CD4-positive, alpha-beta memory T cell (primary cell): ENCODE measurements around the gene RARRES2. TPM values are rescaled to one million over a fixed set of nuclear protein-coding genes. Genes with fewer than 3 reads are reported as not detected.

Experiments
- CTCF ChIA-PET: fragments of 350-600 bp; sonication (Branson Sonifier 250); formaldehyde crosslinking; loops from one replicate; lab custom pipeline; 2021; ENCODE audit warnings: inconsistent platforms; ENCODE audit not compliant: partially characterized antibody; lab: Charles Lee
- POLR2A ChIA-PET: fragments of 350-600 bp; sonication (Branson Sonifier 250); formaldehyde crosslinking; loops from one replicate; lab custom pipeline; 2021; ENCODE audit not compliant: partially characterized antibody; lab: Charles Lee
- DNase-seq, 5 donors: peaks; one replicate each; pipeline versions ENCODE4 v3.0.0 to v3.0.0-alpha.2; 2020 to 2022; ENCODE audit warnings: mixed read lengths in 1 of 5
- H3K27ac ChIP-seq: one replicate; pipeline ENCODE4 v1.7.0; 2013; ENCODE audit warnings: low read depth, low read length
- H3K27me3 ChIP-seq: 2 replicates; pipeline ENCODE4 v1.7.0; 2013; ENCODE audit warnings: mild to moderate bottlenecking, low read length, moderate library complexity; ENCODE audit not compliant: insufficient read depth
- H3K36me3 ChIP-seq: 2 replicates; pipeline ENCODE4 v1.7.0; 2013; ENCODE audit warnings: mild to moderate bottlenecking, low read length, moderate library complexity; ENCODE audit not compliant: insufficient read depth
- H3K4me1 ChIP-seq: 2 replicates; pipeline ENCODE4 v1.7.0; 2013; ENCODE audit warnings: mild to moderate bottlenecking, low read length, moderate library complexity; ENCODE audit not compliant: insufficient read depth
- H3K4me3 ChIP-seq, 2 donors: one replicate each; pipeline ENCODE4 v1.7.0; 2013; ENCODE audit warnings: low read length in 2 of 2, mild to moderate bottlenecking in 1 of 2
- H3K9me3 ChIP-seq, 2 donors: one replicate each; pipeline ENCODE4 v1.7.0; 2013; ENCODE audit warnings: low read length in 2 of 2, control low read depth in 1 of 2; ENCODE audit not compliant: control insufficient read depth in 1 of 2
- H3K27ac Mint-ChIP-seq, 7 donors: one replicate each; pipeline ENCODE4 v1.8.0; 2020 to 2021; ENCODE audit warnings: mixed read lengths in 7 of 7, mild to moderate bottlenecking in 6 of 7, inconsistent platforms in 3 of 7, moderate library complexity in 3 of 7
- H3K27me3 Mint-ChIP-seq, 2 donors: one replicate each; pipeline ENCODE4 v1.8.0; 2020 to 2021; ENCODE audit warnings: mixed read lengths in 2 of 2
- H3K36me3 Mint-ChIP-seq, 2 donors: one replicate each; pipeline ENCODE4 v1.8.0; 2020 to 2021; ENCODE audit warnings: mixed read lengths in 2 of 2, inconsistent platforms in 1 of 2, mild to moderate bottlenecking in 1 of 2
- H3K4me1 Mint-ChIP-seq, 4 donors: one replicate each; pipeline ENCODE4 v1.8.0; 2020 to 2021; ENCODE audit warnings: mixed read lengths in 4 of 4, mild to moderate bottlenecking in 1 of 4
- H3K4me3 Mint-ChIP-seq, 8 donors: one replicate each; pipeline ENCODE4 v1.8.0; 2020 to 2021; ENCODE audit warnings: mixed read lengths in 8 of 8, mild to moderate bottlenecking in 7 of 8, moderate library complexity in 6 of 8, inconsistent platforms in 3 of 8
- H3K9me3 Mint-ChIP-seq, 8 donors: one replicate each; pipeline ENCODE4 v1.8.0; 2020 to 2021; ENCODE audit warnings: mixed read lengths in 8 of 8, mild to moderate bottlenecking in 5 of 8, inconsistent platforms in 3 of 8, moderate library complexity in 1 of 8
- intact Hi-C: fragments of 100-400 bp; cut with micrococcal nuclease; formaldehyde crosslinking; loops from one replicate; pipeline ENCODE4 v1.15.1; 2023
- polyA plus RNA-seq, 2 donors: library from polyadenylated mRNA; unstranded; fragments of 300-500 nt; fragmentation: Illumina TruSeq; gene quantifications; one replicate each; pipeline ENCODE4 v1.2.3, GENCODE V29; 2021
- total RNA-seq, 2 experiments: library from RNA; stranded (reverse); gene quantifications; one replicate each; pipeline ENCODE4 v1.2.3, GENCODE V29; 2021

Gene RARRES2
- total and polyA plus RNA-seq, 4 experiments from 2014 or later, result not detected

DNA sequence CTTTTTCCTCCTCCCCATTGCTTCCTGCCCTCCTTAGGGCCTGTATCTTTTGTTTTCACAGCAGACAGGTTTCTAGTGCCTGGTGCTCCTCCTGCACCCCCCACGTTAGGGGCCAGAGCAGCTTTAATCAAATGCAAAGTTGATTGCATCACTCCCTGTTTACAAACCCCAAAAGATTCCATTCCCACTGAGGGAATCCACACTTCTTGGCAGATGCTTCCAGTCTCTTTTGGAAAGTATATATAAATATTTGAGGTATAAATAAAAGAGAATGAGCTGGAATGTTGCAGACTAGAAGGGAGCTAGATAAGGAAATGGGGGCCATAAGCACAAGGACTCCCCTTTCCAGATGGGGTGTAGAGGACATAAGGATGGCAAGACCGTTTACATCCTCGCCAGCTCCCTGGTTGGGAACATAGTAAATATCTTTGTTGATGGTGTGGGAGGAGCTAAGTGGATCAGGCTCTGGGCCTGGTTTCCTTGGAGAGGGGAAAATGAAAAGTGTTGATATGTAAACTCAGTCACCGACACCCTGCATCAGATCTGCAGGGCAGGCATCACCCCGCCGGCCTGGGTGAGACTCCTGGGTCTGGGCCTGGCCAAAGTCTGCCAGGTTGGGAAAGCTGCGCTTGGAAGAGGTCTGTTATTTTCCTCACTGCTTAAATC is 6.2 kb downstream of the RARRES2 start:
- Histone ChIP-seq H3K4me1 (no peaks in the 10 kb centered on the region), H3K27ac (no peak overlapping the region), H3K27me3 (no peaks in the 10 kb centered on the region), H3K36me3 (no peaks in the 10 kb centered on the region), H3K4me3 (no peak overlapping the region), H3K9me3 (no peaks in the 10 kb centered on the region)
- CTCF ChIA-PET, result no interaction called here
- Mint-ChIP-seq H3K4me1 (peaks cover 0 to 6% (median 0%) of the 10 kb centered on the region in 4 donors), H3K4me3 (no peak overlapping the region), H3K9me3 (no peaks in the 10 kb centered on the region), H3K27ac (peak overlapping the region in 1 of 7 donors; percentile 41), H3K27me3 (peaks cover 1 to 2% of the 10 kb centered on the region in 2 donors), H3K36me3 (peaks cover 12 to 22% of the 10 kb centered on the region in 2 donors)
- intact Hi-C loops, result no loop called here
- POLR2A ChIA-PET, result no interaction called here
- no peak for DNase-seq

DNA sequence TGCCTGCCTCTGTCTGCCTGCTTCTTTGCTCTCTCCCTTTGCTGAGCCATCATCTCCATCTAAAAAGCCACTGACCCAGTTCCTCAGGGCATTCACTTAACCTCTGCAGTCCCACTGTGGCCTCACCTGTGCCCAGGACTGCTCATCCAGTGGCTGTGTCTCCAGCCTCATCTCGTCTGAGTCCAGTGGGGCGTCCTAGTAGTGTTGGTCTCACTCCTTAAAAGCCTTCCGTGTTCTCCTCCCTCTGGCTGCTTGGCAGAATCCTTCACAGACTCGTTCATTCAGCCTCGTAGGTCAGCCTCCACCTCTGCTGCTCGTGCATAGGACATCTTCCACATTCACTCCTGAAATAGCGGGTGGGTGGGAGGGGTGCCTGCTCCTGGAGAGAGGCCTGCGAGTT is 7.3 kb downstream of the RARRES2 start:
- peaks cover 13 to 24% of the 10 kb centered on the region in 2 donors for H3K36me3 Mint-ChIP-seq
- intact Hi-C loops, result no loop called here
- DNase-seq, result no peak
- H3K27ac Mint-ChIP-seq, result no peak overlapping the region
- Histone ChIP-seq H3K36me3 (no peaks in the 10 kb centered on the region), H3K9me3 (no peaks in the 10 kb centered on the region), H3K27ac (no peak overlapping the region), H3K4me1 (no peaks in the 10 kb centered on the region), H3K4me3 (no peak overlapping the region), H3K27me3 (no peaks in the 10 kb centered on the region)
- no peaks in the 10 kb centered on the region for H3K4me1 Mint-ChIP-seq
- POLR2A ChIA-PET, result no interaction called here
- no peaks in the 10 kb centered on the region for H3K9me3 Mint-ChIP-seq
- H3K27me3 Mint-ChIP-seq, result peaks cover 0 to 2% of the 10 kb centered on the region in 2 donors
- CTCF ChIA-PET, result no interaction called here
- H3K4me3 Mint-ChIP-seq, result no peak overlapping the region

DNA sequence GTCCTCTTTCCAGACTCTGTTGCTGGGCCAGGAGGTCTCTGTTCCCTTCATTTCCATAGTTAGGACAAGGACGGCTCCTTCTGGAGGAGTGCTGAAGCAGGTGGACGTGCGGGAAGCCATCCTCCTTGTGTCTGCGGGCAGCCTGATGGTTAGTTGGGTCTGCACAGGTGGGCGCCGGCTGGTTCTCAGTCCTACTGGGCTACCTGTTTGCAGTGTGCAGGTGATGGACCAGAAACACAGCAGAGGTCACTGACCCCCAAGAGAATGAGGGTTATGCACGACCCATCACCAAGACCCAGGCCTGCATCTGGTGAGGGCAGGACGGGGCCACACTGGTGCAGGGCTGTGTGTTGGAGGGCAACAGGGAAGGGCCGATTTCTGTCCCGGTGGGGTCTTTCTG is 7.8 kb downstream of the RARRES2 start:
- CTCF ChIA-PET, result no interaction called here
- Histone ChIP-seq H3K4me3 (no peak overlapping the region), H3K36me3 (peaks cover 3% of the 10 kb centered on the region), H3K9me3 (no peaks in the 10 kb centered on the region), H3K27ac (no peak overlapping the region), H3K4me1 (no peaks in the 10 kb centered on the region), H3K27me3 (no peaks in the 10 kb centered on the region)
- intact Hi-C loops, result no loop called here
- H3K36me3 Mint-ChIP-seq, result peaks cover 13 to 28% of the 10 kb centered on the region in 2 donors
- H3K27me3 Mint-ChIP-seq, result peaks cover 0 to 2% of the 10 kb centered on the region in 2 donors
- POLR2A ChIA-PET, result no interaction called here
- no peak overlapping the region for H3K27ac Mint-ChIP-seq
- DNase-seq, result no peak
- no peaks in the 10 kb centered on the region for H3K4me1 Mint-ChIP-seq
- no peaks in the 10 kb centered on the region for H3K9me3 Mint-ChIP-seq
- H3K4me3 Mint-ChIP-seq, result no peak overlapping the region

DNA sequence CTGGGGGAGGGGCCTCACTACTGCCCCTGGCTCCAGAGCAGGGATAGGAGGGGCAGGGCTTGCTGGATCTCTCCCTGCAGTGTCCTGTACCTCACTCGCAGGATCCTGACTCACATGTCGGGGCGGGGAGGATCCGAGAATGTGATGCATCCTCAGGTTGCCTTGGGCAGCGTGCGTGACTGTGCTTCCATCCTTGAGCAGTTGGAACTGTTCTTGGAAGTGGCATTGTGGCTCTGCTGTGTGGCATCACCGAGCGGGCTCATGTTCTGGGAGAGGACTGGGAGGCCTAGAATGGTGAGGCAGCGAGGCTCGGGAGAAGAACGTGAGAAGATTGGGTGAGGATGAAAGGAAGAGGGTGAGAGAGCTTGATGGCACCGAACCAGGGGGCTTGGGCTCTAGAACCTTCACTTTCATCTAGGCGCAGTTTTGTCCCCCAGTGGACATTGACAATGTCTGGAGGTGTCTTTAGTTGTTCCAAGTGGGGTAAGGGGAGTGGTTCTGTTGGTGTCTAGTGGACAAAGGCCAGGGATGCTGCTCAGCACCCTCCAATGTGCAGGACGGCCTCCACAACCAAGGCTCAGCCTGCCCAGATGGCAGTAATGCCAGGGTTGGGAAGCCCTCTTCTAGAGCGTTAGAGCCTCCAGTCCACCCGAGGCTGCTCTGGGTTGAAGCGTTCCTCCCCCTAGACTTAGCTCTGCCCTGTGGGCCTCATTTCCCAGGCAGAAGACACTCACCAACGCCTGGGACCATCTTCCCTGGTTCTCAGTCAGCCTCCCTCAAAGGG is 8.4 kb downstream of the RARRES2 start:
- POLR2A ChIA-PET, result no interaction called here
- Histone ChIP-seq H3K36me3 (peaks cover 9% of the 10 kb centered on the region), H3K27me3 (no peaks in the 10 kb centered on the region), H3K27ac (no peak overlapping the region), H3K4me3 (no peak overlapping the region), H3K9me3 (no peaks in the 10 kb centered on the region), H3K4me1 (no peaks in the 10 kb centered on the region)
- peaks cover 0 to 2% of the 10 kb centered on the region in 2 donors for H3K27me3 Mint-ChIP-seq
- peak overlapping the region in 1 of 7 donors; percentile 41 for H3K27ac Mint-ChIP-seq
- no peaks in the 10 kb centered on the region for H3K4me1 Mint-ChIP-seq
- no peaks in the 10 kb centered on the region for H3K9me3 Mint-ChIP-seq
- H3K36me3 Mint-ChIP-seq, result peaks cover 17 to 31% of the 10 kb centered on the region in 2 donors
- H3K4me3 Mint-ChIP-seq, result no peak overlapping the region
- intact Hi-C loops, result no loop called here
- no peak for DNase-seq
- CTCF ChIA-PET, result no interaction called here

DNA sequence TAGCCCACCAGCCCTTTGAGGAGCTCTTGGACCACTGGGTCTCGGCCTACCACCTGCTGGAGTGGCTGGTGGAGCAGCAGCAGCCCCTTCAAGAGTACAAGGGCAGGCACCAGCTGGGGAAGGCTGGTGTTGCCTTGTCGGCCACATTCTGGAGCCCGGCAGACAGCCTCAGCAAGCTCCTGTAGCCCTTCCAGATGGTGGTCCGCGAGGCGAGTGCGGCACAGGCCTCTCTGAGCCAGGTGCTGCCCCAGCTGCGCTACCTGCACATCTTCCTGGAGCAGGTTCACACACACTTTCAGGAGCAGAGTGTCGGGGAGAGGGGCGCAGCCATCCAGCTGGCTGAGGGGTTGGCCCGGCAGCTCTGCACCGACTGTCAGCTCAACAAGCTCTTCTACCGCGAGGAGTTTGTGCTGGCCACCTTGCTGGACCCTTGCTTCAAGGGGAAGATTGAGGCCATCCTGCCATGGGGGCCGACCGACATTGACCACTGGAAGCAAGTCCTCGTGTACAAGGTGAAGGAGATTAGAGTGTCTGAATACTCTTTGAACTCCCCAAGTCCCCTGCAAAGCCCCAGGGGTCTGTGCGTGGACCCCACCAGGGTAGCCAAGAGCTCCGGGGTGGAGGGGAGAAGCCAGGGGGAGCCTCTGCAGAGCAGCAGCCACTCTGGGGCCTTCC is 11.1 kb downstream of the RARRES2 start:
- H3K36me3 ChIP-seq, result peaks cover 24% of the 10 kb centered on the region
- H3K27ac Mint-ChIP-seq, result no peak overlapping the region
- ChIA-PET CTCF (no interaction called here), POLR2A (no interaction called here)
- no peaks in the 10 kb centered on the region for H3K27me3 Mint-ChIP-seq
- no peak for DNase-seq
- H3K9me3 ChIP-seq, result no peaks in the 10 kb centered on the region
- H3K27ac ChIP-seq, result no peak overlapping the region
- no peak overlapping the region for H3K4me3 Mint-ChIP-seq
- no peaks in the 10 kb centered on the region for H3K4me1 ChIP-seq
- no peak overlapping the region for H3K4me3 ChIP-seq
- H3K9me3 Mint-ChIP-seq, result no peaks in the 10 kb centered on the region
- peaks cover 1 to 5% (median 3%) of the 10 kb centered on the region in 4 donors for H3K4me1 Mint-ChIP-seq
- intact Hi-C loops, result no loop called here
- H3K36me3 Mint-ChIP-seq, result peaks cover 32 to 39% of the 10 kb centered on the region in 2 donors
- H3K27me3 ChIP-seq, result no peaks in the 10 kb centered on the region

DNA sequence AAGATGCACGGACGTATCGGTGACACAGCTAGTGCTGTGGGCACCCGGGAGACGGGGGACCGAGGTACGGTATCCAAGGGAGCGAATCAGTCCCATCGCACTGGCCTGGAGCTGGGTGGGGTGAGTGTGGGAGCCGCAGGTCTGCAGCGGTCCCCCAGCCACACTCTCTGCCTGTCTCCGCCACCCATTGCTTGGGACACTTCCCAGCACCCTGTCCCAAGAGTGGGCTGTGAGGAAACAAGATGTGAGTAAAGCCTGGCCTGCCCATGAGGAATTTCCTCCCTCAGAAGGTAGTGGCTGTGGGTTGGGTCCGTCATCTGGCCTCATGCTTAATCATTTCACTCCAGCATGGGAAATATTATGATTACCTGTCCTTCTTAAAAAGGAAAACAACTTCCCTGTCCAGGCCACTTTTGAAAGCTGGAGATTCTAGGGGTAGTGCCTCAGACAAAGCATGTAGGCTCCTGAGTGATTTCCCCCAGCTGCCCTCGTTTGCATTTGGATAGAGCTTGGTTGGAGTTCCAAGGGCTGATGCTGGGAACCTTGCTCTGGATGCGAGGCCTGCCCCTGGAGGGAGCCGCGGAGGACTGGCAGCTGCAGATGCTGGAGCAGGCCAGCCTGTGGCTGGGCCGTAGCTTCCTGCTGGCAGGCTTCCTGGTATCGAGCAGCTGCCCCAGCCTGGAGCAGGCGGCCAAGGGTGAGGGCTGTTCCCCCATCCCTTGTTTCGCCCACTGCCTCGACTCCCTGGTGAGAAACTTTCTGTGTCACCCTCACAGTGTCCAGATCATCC is 11.9 kb downstream of the RARRES2 start:
- no peaks in the 10 kb centered on the region for H3K27me3 ChIP-seq
- Mint-ChIP-seq H3K27ac (peak overlapping the region in 1 of 7 donors; percentile 42), H3K27me3 (no peaks in the 10 kb centered on the region), H3K36me3 (peaks cover 32 to 39% of the 10 kb centered on the region in 2 donors), H3K4me3 (no peak overlapping the region), H3K9me3 (no peaks in the 10 kb centered on the region), H3K4me1 (peaks cover 8 to 14% (median 9%) of the 10 kb centered on the region in 4 donors)
- H3K4me1 ChIP-seq, result peaks cover 7% of the 10 kb centered on the region
- CTCF ChIA-PET, result no interaction called here
- no peak overlapping the region for H3K4me3 ChIP-seq
- POLR2A ChIA-PET, result no interaction called here
- no peak for DNase-seq
- H3K9me3 ChIP-seq, result no peaks in the 10 kb centered on the region
- H3K27ac ChIP-seq, result no peak overlapping the region
- intact Hi-C loops, result no loop called here
- peaks cover 24% of the 10 kb centered on the region for H3K36me3 ChIP-seq
